SU-DHL-6 (cell line): ENCODE results near the gene MCF2L2.

Source experiments
- H2AFZ ChIP-seq: fragments of 200-600 bp; sonication (generic); 2 replicates; pipeline ENCODE4 v1.6.1; 2014; ENCODE audit warnings: low read depth, mild to moderate bottlenecking, moderate library complexity, mixed read lengths, antibody characterized with exemption, low read length; ENCODE audit not compliant: severe bottlenecking
- H3F3A ChIP-seq: fragments of 200-600 bp; shearing (Covaris generic); 2 replicates; pipeline ENCODE4 v1.6.0; 2016; ENCODE audit warnings: antibody characterized with exemption, mild to moderate bottlenecking; ENCODE audit not compliant: insufficient read depth
- H3K27ac ChIP-seq: fragments of 200-600 bp; sonication (generic); 2 replicates; pipeline ENCODE4 v1.5.1; 2016; ENCODE audit warnings: low read depth, mild to moderate bottlenecking, low read length, moderate library complexity, mixed read lengths
- H3K27me3 ChIP-seq: fragments of 200-600 bp; sonication (generic), shearing (Covaris generic); 2 replicates; pipeline ENCODE4 v1.6.0; 2014; ENCODE audit warnings: mild to moderate bottlenecking, low read length
- H3K36me3 ChIP-seq: fragments of 200-600 bp; sonication (generic); 2 replicates; pipeline ENCODE4 v1.6.1; 2014; ENCODE audit warnings: mild to moderate bottlenecking, low read length, mixed read lengths
- H3K4me2 ChIP-seq: fragments of 300-600, 200-600 bp; shearing (Covaris generic), sonication (generic); 2 replicates; pipeline ENCODE4 v1.6.0; 2014; ENCODE audit warnings: low read length, low read depth, mild to moderate bottlenecking; ENCODE audit not compliant: poor library complexity, severe bottlenecking
- H3K4me3 ChIP-seq: fragments of 200-600 bp; sonication (generic); 2 replicates; pipeline ENCODE4 v1.5.1; 2014; ENCODE audit warnings: antibody characterized with exemption, low read length, mild to moderate bottlenecking, mixed read lengths; ENCODE audit not compliant: insufficient read depth, poor library complexity, severe bottlenecking
- H3K79me2 ChIP-seq: fragments of 200-600 bp; sonication (generic); 2 replicates; pipeline ENCODE4 v1.6.1; 2014; ENCODE audit warnings: mild to moderate bottlenecking, low read length, moderate library complexity; ENCODE audit not compliant: insufficient read depth
- H3K9ac ChIP-seq: fragments of 200-600 bp; sonication (generic); 2 replicates; pipeline ENCODE4 v1.7.0; 2014; ENCODE audit warnings: mild to moderate bottlenecking, low read length
- H3K9me2 ChIP-seq: fragments of 200-600 bp; sonication (generic); replicated peaks from 2 replicates; pipeline ENCODE4 v1.6.1; 2014; ENCODE audit warnings: low read length; ENCODE audit not compliant: insufficient read depth
- H3K9me3 ChIP-seq: fragments of 200-600 bp; sonication (generic); 2 replicates; pipeline ENCODE4 v1.6.1; 2014; ENCODE audit warnings: low read length, mixed read lengths; ENCODE audit not compliant: insufficient read depth
- H4K20me1 ChIP-seq: fragments of 200-600 bp; sonication (generic); 2 replicates; pipeline ENCODE4 v1.6.1; 2014; ENCODE audit warnings: low read depth, mild to moderate bottlenecking, antibody characterized with exemption, low read length, moderate library complexity, mixed read lengths
- CTCF ChIP-seq: fragments of 200-600 bp; sonication (generic); IDR thresholded peaks from one replicate; pipeline ENCODE4 v1.5.1; 2017; ENCODE audit warnings: antibody characterized with exemption, mild to moderate bottlenecking, low read length, moderate library complexity; ENCODE audit not compliant: insufficient read depth, poor library complexity, severe bottlenecking
- EZH2phosphoT487 ChIP-seq: fragments of 200-600 bp; sonication (generic), shearing (Covaris generic); conservative IDR thresholded peaks from 2 replicates; pipeline ENCODE4 v1.6.1; 2018; ENCODE audit warnings: mild to moderate bottlenecking, antibody characterized with exemption, low read length, moderate library complexity, mixed read lengths

Gene MCF2L2

GRCh38 chr3:183163563-183163962 is 264.9 kb downstream of the MCF2L2 start:
- no peaks in the 10 kb centered on the region for H3F3A ChIP-seq
- no peaks in the 10 kb centered on the region for H4K20me1 ChIP-seq
- TF ChIP-seq EZH2phosphoT487: no peak
- no peak for TF ChIP-seq CTCF
- no peak overlapping the region for H2AFZ ChIP-seq
- H3K36me3 ChIP-seq: no peaks in the 10 kb centered on the region
- no peak overlapping the region for H3K27ac ChIP-seq
- H3K9me2 ChIP-seq: no peaks in the 10 kb centered on the region
- H3K9me3 ChIP-seq: no peaks in the 10 kb centered on the region
- no peaks in the 10 kb centered on the region for H3K27me3 ChIP-seq
- no peak overlapping the region for H3K4me2 ChIP-seq
- no peaks in the 10 kb centered on the region for H3K79me2 ChIP-seq
- no peak overlapping the region for H3K4me3 ChIP-seq
- no peak overlapping the region for H3K9ac ChIP-seq

GRCh38 chr3:183161552-183162336 is 266.7 kb downstream of the MCF2L2 start:
- H4K20me1 ChIP-seq: no peaks in the 10 kb centered on the region
- peak overlapping the region; percentile 42 for H3K4me2 ChIP-seq
- no peaks in the 10 kb centered on the region for H3K9me2 ChIP-seq
- no peaks in the 10 kb centered on the region for H3K36me3 ChIP-seq
- H3K9me3 ChIP-seq: no peaks in the 10 kb centered on the region
- H3K27ac ChIP-seq: no peak overlapping the region
- TF ChIP-seq EZH2phosphoT487 (no peak), CTCF (no peak)
- no peak overlapping the region for H3K4me3 ChIP-seq
- no peaks in the 10 kb centered on the region for H3F3A ChIP-seq
- no peak overlapping the region for H3K9ac ChIP-seq
- no peak overlapping the region for H2AFZ ChIP-seq
- H3K27me3 ChIP-seq: no peaks in the 10 kb centered on the region
- no peaks in the 10 kb centered on the region for H3K79me2 ChIP-seq

GRCh38 chr3:183160616-183161015 is 267.8 kb downstream of the MCF2L2 start:
- no peaks in the 10 kb centered on the region for H3K27me3 ChIP-seq
- H3K36me3 ChIP-seq: no peaks in the 10 kb centered on the region
- H3K27ac ChIP-seq: no peak overlapping the region
- TF ChIP-seq EZH2phosphoT487 (no peak), CTCF (no peak)
- H2AFZ ChIP-seq: no peak overlapping the region
- no peaks in the 10 kb centered on the region for H3K9me2 ChIP-seq
- H3K79me2 ChIP-seq: no peaks in the 10 kb centered on the region
- no peaks in the 10 kb centered on the region for H4K20me1 ChIP-seq
- no peak overlapping the region for H3K9ac ChIP-seq
- no peak overlapping the region for H3K4me2 ChIP-seq
- H3K9me3 ChIP-seq: no peaks in the 10 kb centered on the region
- H3F3A ChIP-seq: no peaks in the 10 kb centered on the region
- no peak overlapping the region for H3K4me3 ChIP-seq
